Inflammatory macrophage (primary cell): Measurements from ENCODE around the gene ARID3C.

Experiments used
- DNase-seq, 2 donors: peaks; one replicate each; pipeline ENCODE4 v3.0.0-alpha.2; 2020 to 2022

The ARID3C gene

GRCh38 chr9:34576597-34577399 is 52.1 kb downstream of the ARID3C start:
- DNase-seq, result no peak

- no peak for DNase-seq
Measured at GRCh38 chr9:34575862-34576596, 52.8 kb downstream of the ARID3C start.

DNA sequence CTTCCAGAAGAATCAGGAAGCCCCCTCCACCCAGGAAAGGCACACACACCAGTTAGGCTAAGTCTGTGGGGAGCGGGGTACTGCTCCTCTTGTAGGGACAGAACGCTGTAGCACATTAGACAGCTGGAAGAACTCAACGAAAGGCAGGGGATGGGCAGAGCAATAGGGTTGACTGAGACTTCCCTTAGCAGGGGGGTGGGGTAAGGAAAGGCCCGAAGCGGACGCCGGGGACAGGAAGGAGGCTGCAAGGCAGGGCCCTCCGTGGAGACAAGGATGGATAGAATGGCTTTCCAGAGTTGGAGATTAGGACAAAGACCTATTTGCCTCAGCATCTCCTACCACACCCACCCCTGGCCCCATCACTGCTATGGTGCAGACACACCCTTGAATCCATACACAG is 53.6 kb downstream of the ARID3C start:
- DNase-seq, result no peak

DNA sequence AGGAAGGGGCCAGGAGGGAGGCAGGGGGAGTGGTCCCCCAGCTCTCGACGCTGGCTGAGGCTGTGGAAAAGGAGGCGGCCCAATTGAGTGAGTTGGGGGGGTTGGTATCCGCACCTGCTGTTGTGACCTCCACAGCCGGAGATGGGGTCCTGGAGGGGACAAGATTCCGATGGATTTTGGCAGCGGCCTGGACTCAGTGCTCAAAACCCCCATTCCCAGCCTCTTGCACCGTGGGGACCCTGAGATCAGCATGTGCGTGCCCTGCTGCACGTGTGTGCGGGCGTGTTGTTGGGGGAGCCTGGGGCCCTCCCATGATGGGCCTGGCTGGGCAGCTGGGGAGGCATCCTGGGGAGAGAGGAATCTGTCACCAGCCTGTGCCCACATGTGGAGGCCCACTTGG is 54.3 kb downstream of the ARID3C start:
- DNase-seq, result no peak

DNA sequence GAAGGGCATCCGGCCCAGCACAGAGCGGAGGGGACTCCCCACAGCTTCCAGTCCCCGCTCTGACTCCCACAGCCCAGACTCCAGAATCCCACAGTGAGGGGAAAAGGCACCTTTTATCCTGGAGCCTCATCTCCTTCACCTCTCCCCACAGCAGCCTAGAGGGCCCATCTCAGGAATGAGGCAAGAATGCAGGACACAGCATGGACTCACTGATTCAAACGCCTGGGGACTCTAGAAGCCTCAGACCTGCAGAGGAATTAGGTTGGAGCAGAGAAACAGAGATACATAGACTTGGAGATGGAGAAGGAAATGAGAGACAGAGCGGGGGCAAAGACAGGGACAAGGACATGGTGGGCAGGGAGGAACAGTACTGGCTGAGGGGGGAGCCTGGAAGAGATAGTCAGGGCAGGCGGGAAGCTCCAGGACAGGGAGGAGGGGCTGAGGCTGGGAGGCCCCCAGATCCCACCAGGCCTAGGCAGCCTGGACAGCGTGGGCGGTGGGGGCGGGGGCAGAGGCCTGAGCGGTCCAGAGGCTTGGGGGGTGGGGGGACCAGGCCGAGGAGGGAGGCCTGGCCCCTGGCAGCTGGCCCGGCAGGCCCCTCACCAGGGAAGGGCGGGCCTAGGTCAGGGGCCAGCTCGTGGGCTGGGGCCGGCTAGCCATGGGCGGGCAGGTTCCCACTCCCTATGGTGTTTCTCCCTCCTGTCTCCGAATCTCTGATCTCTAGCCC is 55.1 kb downstream of the ARID3C start:
- no peak for DNase-seq

- no peak for DNase-seq
Measured at GRCh38 chr9:34572628-34573027, 56.2 kb downstream of the ARID3C start.

- DNase-seq, result no peak
Measured at GRCh38 chr9:34572092-34572491, 56.8 kb downstream of the ARID3C start.

GRCh38 chr9:34571481-34571810 is 57.4 kb downstream of the ARID3C start:
- no peak for DNase-seq
